Fibroblast of skin of right quadriceps (primary cell): Measurements from ENCODE around the gene CDON.
A peak's percentile ranks its signal among the peaks of the same experiment; 100 is the strongest.
"Not testable (repeated sequence)": the region's sequence is repeated elsewhere in the genome, so short reads cannot be mapped to it uniquely, and the experiment has no call there.

Experiments used
- DNase-seq: peaks from one replicate; pipeline ENCODE4 v3.0.0-alpha.2; 2013

CDON gene

GRCh38 chr11:125992893-125993292 is 69.8 kb downstream of the CDON start:
- DNase-seq, result no peak

DNA sequence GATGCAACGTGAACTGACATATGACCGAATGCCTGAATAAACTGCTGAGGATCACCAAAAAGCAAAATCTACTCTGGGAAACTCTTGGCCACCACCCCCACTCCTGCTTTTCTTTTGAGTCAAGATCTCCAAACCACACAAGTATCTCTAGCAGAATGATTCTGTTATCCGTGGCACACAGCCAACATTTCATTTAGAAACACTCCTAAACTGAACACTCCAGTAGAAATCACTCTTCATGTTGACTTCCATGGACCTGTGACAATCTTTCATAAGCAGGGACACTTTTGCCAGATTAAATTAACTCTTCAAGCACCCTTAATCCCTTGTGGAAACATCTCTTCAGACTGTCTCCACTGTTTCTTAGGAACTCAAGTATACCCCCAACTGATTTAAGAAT is 72.4 kb downstream of the CDON start:
- peak; percentile 85 for DNase-seq

- DNase-seq, result no peak
These were observed 75.5 kb downstream of the CDON start for GRCh38 chr11:125987066-125987641.

GRCh38 chr11:125985956-125986355 is 76.7 kb downstream of the CDON start:
- DNase-seq, result not testable (repeated sequence)

DNA sequence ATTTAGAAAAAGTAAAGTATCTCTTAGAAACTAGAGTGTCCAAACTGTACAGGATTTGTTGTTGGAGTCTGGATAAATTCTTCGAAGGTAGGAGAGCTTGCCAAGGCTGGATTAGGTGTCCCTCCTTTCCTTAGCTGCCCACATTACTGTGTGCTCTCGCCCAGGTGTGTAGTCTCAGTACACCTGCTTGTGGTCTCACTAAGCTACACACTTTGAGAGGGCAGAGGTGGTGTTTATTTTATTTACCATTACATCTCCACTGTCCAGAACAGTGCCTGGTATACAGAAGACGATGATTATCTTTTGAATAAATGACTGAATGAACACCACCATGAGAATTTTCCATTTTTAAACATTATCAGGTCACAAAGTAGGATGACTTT is 80.3 kb downstream of the CDON start:
- DNase-seq, result no peak

DNA sequence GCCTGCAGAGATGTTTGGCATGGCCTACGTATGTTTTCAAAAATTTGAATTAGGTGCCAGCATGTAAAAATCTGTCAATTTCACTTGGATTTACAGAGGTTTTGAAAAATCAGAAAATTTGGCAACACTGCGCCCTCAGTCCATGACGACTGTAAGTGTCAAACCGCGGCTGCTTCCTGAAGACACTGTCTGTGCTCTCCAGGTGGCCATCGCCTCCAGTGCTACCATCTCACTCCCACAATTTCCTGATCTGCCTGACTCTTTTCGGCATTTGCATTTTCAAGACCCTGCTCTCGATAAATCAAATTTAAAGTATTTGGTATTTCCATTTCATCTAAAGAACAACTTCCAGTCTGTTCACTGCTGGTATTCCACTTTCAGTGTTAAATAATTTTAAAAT is 82.2 kb downstream of the CDON start:
- DNase-seq, result no peak

DNA sequence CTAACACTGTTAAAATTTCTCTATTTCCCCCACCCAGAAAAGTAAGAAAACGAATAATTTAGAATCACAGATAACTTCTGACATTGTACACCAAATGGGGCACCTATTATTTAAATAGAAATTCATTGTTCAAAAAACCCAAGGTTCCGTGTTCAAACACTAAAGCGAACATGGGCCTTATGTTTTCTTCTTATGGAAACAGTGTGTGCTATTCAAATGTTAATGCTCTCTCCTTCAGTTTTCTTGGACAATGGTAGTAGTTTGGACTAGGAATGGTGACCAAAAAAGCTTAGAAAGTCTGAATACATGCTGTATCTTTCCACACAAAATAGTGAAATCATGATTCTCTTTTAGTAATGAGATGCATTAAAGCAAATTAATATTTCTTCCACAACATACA is 83.2 kb downstream of the CDON start:
- DNase-seq, result no peak

DNA sequence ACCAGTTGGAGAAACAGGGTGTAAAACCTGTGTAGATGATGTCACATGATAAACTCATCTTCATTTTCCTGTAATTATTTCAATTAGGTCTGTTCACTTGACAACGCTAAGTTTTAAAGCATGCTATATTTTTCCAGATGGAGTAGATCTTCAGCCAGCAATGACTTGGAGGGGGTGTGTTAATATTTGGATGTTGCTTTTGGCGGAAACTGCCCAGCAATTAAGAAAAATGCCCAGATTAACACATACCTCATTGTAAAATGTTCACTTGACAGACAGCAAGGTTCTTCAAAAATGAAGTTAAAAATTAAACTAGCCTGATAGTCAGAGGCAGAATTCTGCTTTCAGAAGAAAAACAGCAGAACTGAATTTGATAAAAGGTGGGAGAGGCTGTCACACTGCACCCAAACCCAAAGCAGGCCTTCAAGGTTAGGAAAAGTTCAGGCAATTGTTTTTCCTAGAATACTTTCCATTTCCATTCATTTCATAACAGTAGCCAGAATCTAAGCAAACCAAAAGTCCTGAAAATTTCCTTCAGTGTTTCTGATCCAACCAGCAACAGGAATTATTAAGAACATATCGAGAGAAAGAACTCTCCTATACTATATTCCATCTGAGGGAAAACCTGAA is 83.8 kb downstream of the CDON start:
- DNase-seq, result no peak

DNA sequence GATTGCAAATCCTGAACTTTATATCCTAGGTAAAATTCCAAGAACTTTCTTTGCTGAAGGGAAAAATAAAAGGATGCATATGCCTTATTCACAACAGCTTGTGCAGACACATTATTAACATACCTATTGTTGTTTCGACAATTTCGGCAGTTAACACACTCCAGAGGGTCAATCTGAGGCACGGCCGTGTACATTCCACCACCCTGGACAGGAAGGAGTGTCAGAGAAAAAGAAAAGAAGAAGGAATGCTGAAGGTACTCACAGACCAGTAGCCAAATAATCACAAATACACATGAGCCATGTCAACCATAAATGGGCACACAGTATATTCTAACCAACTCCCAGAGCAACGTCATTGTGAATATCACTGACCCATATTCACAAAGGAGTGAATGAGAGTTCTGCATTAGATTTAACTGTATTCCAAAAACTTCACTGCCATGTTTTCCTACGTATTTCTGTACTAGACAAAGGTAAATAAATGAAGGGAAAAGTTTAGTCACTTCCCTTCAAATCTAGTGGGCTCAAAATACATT is 84.4 kb downstream of the CDON start:
- DNase-seq, result no peak

DNA sequence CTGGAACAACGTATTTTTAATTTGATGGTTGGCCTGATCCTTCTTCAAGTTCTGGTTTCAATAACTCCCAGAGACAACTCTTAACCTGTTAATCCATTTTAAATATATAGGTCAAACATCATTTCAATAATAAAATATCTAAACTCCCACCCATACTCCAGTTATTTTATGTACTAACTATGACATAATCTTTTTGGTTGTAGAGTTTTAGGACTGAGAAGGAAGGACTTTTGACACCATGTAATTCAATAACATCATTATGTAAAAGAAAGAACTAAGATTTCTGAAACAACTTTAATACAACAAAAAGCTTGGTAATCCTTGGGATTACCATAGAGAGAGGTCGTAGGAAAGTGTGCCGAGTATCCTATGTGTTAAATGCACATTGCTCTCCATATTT is 85.3 kb downstream of the CDON start:
- no peak for DNase-seq

- no peak for DNase-seq
These were observed 86.5 kb downstream of the CDON start for GRCh38 chr11:125976156-125976555.

GRCh38 chr11:125975634-125976033 is 87.0 kb downstream of the CDON start:
- DNase-seq, result no peak

GRCh38 chr11:125974284-125974683 is 88.4 kb downstream of the CDON start:
- DNase-seq, result no peak

- DNase-seq, result no peak
These were observed 91.0 kb downstream of the CDON start for GRCh38 chr11:125971618-125972017.

DNA sequence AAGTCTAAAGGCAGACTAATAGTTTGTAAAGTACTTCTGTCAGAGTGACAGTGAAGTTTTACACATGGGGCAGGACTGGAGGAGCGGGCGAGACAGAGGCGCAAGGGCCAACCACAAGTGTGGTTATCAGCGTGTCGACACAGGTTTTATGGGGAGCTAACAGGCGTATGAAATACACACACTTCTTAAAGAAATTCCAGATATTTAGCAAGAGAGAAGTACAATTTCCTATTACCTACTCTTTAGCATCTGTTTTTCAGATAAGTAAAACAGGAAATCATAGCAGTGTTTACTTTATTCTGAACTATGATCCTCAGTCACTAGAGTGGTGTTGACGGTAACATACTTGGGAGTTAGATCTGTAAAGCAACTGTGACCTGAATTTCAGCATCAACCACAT is 94.3 kb downstream of the CDON start:
- peak; percentile 14 for DNase-seq

DNA sequence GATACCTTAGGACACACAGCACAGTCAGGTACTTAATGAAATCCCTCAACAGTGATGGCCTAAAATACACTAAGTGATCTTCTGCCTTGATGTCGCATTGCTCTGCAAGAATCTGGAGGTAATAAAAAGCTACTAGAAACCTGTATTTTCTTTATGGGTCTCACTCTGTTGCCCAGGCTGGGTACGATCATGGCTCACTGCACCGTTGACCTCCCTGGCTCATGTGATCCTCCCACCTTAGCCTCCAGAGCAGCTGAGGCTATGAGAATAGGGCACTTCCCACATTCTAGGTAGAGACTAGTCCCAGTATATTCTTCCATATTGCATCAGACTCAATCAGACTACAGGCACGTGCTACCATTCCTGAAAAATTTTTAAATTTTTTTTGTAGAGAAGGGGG is 95.2 kb downstream of the CDON start:
- DNase-seq, result no peak

DNA sequence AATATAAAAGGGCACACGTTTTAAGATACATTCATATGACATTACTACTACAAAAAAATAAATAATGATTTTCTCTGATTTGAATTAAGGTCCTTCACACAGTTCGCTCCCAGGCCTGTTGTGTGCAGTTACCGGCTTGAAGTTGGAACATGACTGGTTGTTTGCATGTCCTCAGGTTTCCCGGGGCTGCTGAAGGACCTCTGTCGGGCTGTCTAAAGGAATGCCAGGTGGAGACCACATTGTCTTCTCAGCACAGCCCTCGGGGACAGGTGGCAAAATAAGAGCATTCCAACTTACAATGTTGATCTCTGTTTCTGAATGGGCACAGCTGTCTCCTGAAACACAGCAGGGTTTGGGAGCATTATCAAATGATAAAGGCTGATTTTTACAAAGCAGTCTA is 101.9 kb downstream of the CDON start:
- DNase-seq, result no peak

DNA sequence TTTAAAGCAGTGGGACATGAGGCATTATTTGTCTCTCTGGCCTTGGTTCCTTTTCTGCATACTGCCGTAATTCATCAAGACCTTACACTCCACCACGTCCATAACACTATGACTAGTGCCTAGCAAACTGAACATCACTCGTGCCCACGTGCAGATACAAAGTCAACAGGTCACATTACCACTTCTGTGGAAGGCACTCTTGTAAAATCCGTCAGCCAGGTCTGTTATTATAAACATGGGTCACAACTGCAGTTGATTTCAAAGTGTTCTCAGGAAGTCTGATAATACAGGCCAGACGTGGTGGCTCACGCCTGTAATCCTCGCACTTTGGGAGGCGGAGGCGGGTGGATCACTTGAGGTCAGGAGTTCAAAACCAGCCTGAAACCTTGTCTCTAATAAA is 102.7 kb downstream of the CDON start:
- no peak for DNase-seq

- no peak for DNase-seq
These were observed 103.2 kb downstream of the CDON start for GRCh38 chr11:125959511-125959910.

- DNase-seq, result no peak
These were observed 103.7 kb downstream of the CDON start for GRCh38 chr11:125958872-125959400.

DNA sequence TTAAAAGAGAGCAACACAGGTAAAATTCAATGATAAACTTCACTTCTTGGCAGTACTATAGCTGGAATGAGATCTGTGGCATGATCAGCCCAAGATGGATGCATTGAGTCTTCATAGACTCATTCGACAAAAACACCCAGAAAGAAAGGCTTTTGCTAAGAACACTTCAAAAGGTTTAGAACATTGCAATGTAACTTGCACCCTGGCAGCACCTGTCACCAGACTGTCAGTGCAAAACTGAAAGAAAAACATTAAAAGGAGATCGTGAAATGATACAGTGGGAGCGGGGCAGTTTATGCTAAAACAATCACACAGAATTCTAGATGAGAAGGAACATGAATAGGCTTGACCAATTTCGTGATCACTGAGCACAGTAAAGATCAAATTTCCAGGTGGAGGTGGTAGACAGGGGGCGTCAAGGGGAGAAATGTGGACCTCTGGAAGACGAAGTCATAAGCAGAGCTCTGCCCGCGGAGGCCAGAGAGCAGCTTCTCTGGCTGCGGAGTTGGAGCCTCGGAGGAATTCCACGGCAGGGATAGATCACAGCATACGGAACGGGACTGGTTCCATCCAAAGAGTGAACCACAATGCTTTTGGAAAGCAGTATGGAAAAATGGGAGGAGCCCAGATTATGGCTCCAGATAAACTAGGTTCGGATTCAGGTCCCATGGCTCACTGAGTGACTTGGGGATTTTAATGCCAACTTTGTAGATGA is 104.9 kb downstream of the CDON start:
- DNase-seq, result no peak

GRCh38 chr11:125956391-125957134 is 106.1 kb downstream of the CDON start:
- DNase-seq, result no peak

GRCh38 chr11:125955856-125956255 is 106.8 kb downstream of the CDON start:
- DNase-seq, result no peak
